NCI-H187 treated with DMSO at 0.1 percent for 48 hours (cell line): ENCODE data around the gene ABCD1.

Experiments
- DNase-seq: peaks from one replicate; lab custom pipeline; 2025; lab: John Stamatoyannopoulos, UW

ABCD1 gene

GRCh38 chrX:153793291-153793690, 68.6 kb downstream of the ABCD1 start:
- DNase-seq, result no peak
